GM18526 (cell line): ENCODE measurements around the gene TXNDC11.

Experiments used
- POLR2A ChIP-seq: IDR thresholded peaks from 3 replicates; pipeline ENCODE4 v1.6.1; 2011; ENCODE audit not compliant: insufficient read length; ENCODE audit errors: extremely low read depth

TXNDC11 gene

DNA sequence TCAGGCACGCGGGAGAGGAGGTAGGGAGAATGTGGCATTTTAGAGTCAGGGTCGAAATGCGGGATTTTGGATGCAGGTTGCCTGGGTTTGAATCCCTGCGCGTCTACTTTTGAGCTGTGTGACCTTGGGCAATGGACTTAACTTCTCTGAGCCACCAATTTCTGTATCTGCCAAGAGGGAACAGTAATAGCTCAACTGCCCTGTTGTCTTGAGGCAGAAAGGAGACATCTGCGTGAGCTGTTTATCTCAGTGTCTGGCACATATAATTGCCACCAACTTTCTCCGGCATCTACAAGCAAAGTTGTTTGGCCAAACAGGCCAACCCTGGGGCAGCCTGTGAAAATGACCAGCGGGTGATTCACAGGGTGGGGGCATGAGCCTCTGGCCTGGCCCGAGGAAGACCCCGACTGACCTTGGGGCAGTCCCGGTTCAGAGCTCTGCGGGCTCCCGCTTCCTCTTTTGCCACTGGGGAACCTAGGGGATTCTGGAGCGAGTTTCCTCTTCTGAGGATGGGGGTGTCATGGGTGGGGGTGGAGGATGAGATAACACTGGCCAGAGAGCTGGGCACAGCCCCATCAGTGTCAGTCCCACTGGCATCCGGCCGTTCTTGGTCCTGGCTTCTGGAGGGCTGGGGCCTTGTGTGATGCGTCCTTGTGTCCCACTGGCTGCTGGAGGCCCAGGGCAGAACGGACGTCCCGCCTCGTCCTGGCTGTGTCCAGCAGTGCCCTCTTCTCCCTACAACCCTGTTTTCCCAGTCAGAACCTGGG is 73.1 kb downstream of the TXNDC11 start:
- no peak for TF ChIP-seq POLR2A

DNA sequence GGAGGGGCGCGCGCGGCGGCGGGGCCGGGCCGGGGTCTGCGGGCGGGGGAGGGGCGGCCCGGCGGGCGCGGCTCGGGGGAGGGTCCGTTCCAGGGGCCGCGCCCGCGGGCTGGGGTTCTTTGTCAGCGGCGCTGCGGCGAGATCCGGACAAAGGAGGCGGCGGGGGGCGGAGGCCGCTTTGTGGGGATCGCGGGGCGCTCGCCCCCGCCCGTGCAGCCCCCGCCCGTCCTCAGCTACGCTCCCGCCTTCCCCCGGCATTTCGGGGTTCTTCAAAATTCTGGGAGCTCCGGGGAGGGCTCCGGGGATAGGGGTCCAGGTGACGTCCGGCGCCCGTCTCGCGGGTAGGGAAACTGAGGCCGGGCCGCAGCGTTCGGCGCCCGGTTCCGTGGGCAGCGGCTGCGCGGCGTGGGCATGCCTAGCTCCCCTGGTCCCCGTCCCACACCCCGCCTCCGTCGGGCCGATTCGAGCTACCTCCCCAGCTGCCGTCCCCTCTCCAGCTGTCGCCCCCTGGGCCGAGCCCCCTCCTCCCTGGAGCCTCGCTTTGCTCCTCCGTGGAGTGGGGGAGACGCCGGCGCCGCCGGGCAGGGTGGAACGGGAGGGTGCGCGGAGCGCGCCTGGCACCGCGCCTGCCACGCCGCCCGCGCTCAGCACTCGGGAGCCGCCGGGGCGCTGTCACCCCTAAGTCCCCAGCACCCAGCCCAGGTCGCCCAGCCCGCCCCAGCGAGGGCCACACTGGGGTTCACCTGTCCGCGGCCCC is 73.9 kb downstream of the TXNDC11 start:
- TF ChIP-seq POLR2A: no peak

DNA sequence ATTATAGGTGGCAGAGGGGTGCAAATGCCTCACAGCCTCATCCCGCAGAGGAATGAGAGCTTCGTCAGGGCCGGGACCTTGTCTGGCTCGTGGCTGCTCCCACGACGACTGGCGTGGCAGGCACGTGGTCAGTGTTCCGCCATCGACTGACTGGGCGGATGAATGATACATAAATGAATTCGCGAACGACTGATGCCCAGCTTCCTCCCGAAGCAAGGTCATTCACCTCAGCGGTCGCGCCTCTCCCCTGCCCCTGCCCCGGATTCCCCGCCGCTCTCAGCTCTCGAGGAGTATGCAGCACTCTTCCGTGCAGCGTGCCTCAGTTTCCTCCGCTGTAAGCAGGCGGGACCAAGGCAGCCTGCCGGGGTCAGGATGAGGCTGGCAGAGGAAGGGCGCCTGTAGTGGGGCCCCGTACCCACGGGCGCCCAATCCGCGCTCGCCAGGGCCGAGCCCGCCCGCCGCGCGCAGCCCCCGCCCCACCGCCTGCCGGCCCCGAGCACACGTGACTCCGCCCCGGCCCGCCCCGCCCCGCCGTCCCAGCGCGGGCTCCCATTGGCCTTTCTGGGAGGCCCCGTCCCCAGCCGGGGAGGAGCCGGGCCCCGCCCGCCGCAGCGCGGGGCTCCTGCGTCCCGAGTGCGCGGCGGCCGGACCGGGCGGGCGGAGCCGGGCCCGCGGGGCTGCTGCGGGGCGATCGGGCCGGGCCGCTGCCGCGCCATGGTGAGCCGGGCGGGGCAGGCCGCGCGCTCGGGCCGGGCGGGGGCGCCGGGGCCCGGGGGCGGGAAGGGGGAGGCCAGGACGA is 74.6 kb downstream of the TXNDC11 start, which contains the start of gene SNN:
TSS of gene SNN (plus strand) at position 632 of the 799 bp plus-strand sequence. CDS start 7,605 bp downstream, outside the sequence.
- no peak for TF ChIP-seq POLR2A

- TF ChIP-seq POLR2A: no peak
Measured at GRCh38 chr16:11667221-11667823, 75.3 kb downstream of the TXNDC11 start.

DNA sequence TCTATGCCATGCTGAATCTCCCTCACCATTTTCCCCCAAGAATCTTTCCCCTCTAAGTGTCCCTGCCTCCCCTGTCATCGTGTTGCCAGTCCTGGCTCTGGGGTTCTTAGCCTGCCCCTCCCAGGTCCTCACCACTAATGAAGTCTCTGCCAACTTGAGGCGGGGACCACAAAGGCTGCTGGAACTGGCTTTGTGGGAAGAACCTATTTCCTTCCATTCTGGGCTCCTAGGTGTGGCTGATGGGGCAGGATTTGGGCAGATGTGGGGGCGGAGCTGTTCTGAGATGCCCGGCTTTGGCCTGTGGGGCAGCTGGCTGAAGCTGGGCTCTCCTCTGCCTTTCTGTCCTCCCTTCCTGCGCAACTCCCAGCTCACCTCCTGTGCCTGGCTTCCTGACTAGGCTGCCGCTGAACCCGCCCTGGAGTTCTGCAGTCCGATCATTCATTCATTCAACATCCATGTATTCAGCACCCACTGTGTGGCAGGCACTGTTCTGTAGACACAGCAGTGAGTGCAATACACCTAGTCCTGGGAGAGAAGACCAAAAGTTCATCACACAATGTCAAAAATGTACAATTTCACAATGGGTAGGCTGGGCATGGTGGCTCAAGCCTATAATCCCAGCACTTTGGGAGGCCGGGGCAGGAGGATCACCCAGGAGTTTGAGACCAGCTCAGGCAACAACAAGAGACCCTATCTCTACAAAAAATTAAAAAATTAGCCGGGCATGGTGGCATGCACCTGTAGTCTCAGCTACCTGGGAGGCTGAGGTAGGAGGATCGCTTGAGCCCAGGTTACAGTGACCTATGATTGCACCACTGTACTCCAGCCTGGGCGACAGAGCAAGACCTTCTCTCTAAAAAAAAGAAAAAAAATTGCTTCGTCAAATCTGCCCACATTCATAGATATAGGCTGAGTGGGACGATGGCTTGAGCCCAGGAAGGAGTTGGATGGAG is 76.3 kb downstream of the TXNDC11 start:
- no peak for TF ChIP-seq POLR2A

- no peak for TF ChIP-seq POLR2A
Measured at GRCh38 chr16:11665071-11665491, 77.6 kb downstream of the TXNDC11 start.

DNA sequence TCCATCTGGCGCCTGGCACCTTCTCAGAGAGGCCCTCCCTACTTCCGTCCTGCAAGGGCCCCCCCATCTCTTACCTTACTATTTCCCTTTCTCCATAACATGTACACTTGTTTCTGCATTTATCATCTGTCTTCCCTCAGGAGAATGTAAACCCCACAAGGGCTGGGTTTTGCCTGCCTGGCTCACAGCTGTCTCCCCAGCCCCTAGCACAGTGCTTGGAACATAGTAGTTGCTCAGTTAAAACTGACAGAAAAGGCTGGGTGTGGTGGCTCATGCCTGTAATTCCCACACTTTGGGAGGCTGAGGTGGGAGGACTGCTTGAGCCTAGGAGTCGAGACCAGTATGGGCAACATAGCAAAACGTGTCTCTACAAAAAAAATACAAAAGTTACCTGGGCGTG is 80.1 kb downstream of the TXNDC11 start:
- TF ChIP-seq POLR2A: no peak

GRCh38 chr16:11660565-11660964 is 82.1 kb downstream of the TXNDC11 start:
- no peak for TF ChIP-seq POLR2A

DNA sequence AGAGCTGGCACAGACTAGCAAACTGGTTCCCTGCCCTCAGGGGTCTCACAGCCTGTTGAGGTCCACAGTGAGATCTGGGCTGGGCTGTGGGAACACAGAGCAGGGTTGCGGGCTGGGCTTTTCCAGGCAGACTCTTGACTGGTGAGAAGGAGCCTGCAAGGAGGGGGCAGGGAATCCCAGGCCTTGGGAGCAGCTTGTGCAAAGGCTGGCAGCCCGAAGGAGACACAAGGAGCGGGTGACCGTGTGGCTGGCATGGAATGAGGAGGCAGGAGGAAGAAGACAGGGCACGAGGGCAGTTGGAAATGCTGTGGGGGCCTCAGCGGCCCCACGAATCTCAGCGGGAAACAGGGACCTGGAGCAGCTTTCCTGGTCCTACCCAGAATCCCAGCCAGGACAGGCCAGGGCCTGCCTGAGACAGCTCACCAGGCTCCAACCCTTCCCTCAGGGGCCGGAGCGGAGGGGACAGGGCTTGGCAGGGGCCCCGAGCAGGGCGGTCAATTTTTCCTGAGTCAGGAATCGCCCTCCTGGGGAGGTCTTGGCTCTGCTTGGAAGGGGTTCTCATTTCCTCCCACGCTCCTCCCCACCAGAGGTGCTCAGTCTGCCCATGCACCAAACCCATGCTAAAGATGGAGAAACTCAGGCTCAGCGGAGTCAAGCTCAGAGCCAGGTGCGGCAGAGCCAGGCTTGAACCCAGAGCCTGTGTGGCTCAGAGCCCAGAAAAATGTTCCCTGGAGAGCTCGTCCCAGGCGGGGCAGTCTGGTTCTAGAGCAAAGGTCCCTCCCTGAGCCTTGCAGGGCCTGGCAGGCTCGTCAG is 83.6 kb downstream of the TXNDC11 start:
- TF ChIP-seq POLR2A: no peak

GRCh38 chr16:11657556-11657955 is 85.1 kb downstream of the TXNDC11 start:
- TF ChIP-seq POLR2A: no peak

DNA sequence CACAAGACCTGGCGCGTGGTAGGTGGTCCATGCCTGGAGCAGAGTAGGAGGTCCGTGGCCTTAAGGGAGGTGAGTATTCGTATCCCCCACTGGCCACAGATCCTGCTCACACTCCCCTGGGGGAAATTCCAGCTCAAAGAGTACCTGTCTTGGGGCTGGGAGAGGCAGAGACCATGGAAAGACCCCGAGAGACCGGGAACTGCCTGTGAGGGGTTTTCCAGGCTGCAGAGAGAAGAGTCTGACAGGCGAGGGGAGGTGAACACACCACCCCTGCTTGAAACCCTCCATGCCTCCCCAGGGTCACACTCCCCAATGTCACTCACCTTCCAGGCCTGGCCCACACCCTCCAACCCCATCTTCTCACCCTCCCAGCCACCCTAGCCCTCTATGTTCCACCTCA is 87.0 kb downstream of the TXNDC11 start:
- TF ChIP-seq POLR2A: no peak

DNA sequence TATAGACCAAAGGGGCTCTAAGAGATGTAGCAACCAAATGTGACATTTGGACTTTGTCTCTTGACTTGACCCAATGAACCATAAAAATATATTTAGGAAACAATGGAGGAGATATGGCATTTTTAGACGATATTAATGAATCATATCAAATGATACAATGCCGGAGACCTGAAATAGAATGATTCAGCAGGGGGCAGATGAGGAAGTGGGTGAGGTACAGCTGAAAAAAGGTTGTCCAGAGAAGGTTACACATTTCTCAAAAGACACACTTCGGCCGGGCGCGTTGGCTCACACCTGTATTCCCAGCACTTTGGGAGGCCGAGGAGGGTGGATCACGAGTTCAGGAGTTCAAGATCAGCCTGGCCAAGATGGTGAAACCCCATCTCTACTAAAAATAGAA is 90.9 kb downstream of the TXNDC11 start:
- TF ChIP-seq POLR2A: no peak

- no peak for TF ChIP-seq POLR2A
Measured at GRCh38 chr16:11650641-11651591, 91.7 kb downstream of the TXNDC11 start.
